ENCODE measurements around the gene ERN1.
"Not testable (repeated sequence)": the region's sequence is repeated elsewhere in the genome, so short reads cannot be mapped to it uniquely, and the experiment has no call there.

ERN1 gene

GRCh38 chr17:64022611-64023063 lies 107.3 kb downstream of the ERN1 start:
- FAIRE-seq: no peak

- no peak for FAIRE-seq
These were observed 109.7 kb downstream of the ERN1 start, which contains the start of gene ICAM2 for GRCh38 chr17:64020056-64020766. ICAM2 (minus strand) TSS chr17:64020633; CDS start chr17:64006691, 13,942 bp downstream.

GRCh38 chr17:64019551-64019961 lies 110.4 kb downstream of the ERN1 start:
- not testable (repeated sequence) for FAIRE-seq

- FAIRE-seq: no peak
These were observed 112.5 kb downstream of the ERN1 start for GRCh38 chr17:64017381-64017980.

GRCh38 chr17:64016974-64017373 lies 113.0 kb downstream of the ERN1 start:
- FAIRE-seq: no peak

- no peak for FAIRE-seq
These were observed 113.6 kb downstream of the ERN1 start for GRCh38 chr17:64016231-64016784.

- no peak for FAIRE-seq
These were observed 114.5 kb downstream of the ERN1 start for GRCh38 chr17:64015447-64015846.

- no peak for FAIRE-seq
These were observed 120.2 kb downstream of the ERN1 start for GRCh38 chr17:64009571-64010402.

- no peak for FAIRE-seq
These were observed 121.1 kb downstream of the ERN1 start for GRCh38 chr17:64008830-64009229.

- FAIRE-seq: no peak
These were observed 121.6 kb downstream of the ERN1 start for GRCh38 chr17:64008346-64008745.

- no peak for FAIRE-seq
These were observed 122.1 kb downstream of the ERN1 start for GRCh38 chr17:64007838-64008282.

- FAIRE-seq: not testable (repeated sequence)
These were observed 122.7 kb downstream of the ERN1 start for GRCh38 chr17:64007089-64007837.

GRCh38 chr17:64006361-64007088 lies 123.4 kb downstream of the ERN1 start:
- no peak for FAIRE-seq

- FAIRE-seq: no peak
These were observed 124.2 kb downstream of the ERN1 start for GRCh38 chr17:64005734-64006167.

GRCh38 chr17:64004903-64005733 lies 124.8 kb downstream of the ERN1 start:
- FAIRE-seq: no peak

- FAIRE-seq: no peak
These were observed 125.7 kb downstream of the ERN1 start for GRCh38 chr17:64004218-64004770.

GRCh38 chr17:64003526-64004121 lies 126.3 kb downstream of the ERN1 start:
- FAIRE-seq: no peak

- no peak for FAIRE-seq
These were observed 127.1 kb downstream of the ERN1 start for GRCh38 chr17:64002658-64003525.

Data from endometrium (tissue), 2 donors.